ENCODE measurements around the gene TMEM243. TPM values are rescaled to one million over a fixed set of nuclear protein-coding genes. Genes with fewer than 3 reads are reported as not detected.

TMEM243 gene
- total and polyA plus RNA-seq, 2 donors (not counting 3 experiments of a cell fraction or from before 2014, with no cell fraction given), result 26.9 to 28.8 TPM

GRCh38 chr7:87263537-87263936 lies 44.0 kb upstream of the TMEM243 start:
- FAIRE-seq (no peak), DNase-seq (ENCODE audit: low read depth, low spot score) (no peak)
- dilution Hi-C loops (cut with MboI; ENCODE audit: extremely low pct_ligation_motif_present, low sequenced_read_pairs), result no loop called here
- Histone ChIP-seq H3K9ac (replicated peaks; ENCODE audit: extremely low read depth, insufficient read depth, low read length) (no peak overlapping the region), H3K27me3 (ENCODE audit: control insufficient read depth in 2 of 2, insufficient read depth in 2 of 2, low read length in 2 of 2) (no peaks in the 10 kb centered on the region), H3K9me1 (replicated peaks; ENCODE audit: control insufficient read depth, extremely low read depth, insufficient read depth, low read length) (no peaks in the 10 kb centered on the region), H3K9me3 (replicated peaks; ENCODE audit: control insufficient read depth, insufficient read depth, low read length) (no peaks in the 10 kb centered on the region), H3K79me2 (ENCODE audit: control insufficient read depth, insufficient read depth, low read length) (no peaks in the 10 kb centered on the region), H2AFZ (ENCODE audit: low read depth, low read length) (no peak overlapping the region), H3K36me3 (ENCODE audit: control insufficient read depth in 2 of 2, extremely low read depth in 1 of 2, insufficient read depth in 2 of 2, low read length in 2 of 2) (no peaks in the 10 kb centered on the region), H3K4me2 (ENCODE audit: insufficient read depth, low read length) (no peak overlapping the region), H4K20me1 (replicated peaks; ENCODE audit: control insufficient read depth, extremely low read depth, insufficient read depth, low read length) (no peaks in the 10 kb centered on the region), H3K4me3 (replicated peaks in 1 of 3; ENCODE audit: insufficient read depth in 1 of 3, low read depth in 1 of 3, low read length in 3 of 3) (no peak overlapping the region), H3K4me1 (ENCODE audit: control insufficient read depth, extremely low read depth, insufficient read depth, low read length) (no peaks in the 10 kb centered on the region), H3K27ac (ENCODE audit: insufficient read depth, low read depth, low read length) (no peak overlapping the region)
- no TSS peak for BruUV-seq (replicated peaks)
- TF ChIP-seq POLR2AphosphoS5 (IDR thresholded peaks at IDR 0.05; ENCODE audit: insufficient read depth, low read depth, low read length) (no peak), POLR2A (IDR thresholded peaks at IDR 0.05; ENCODE audit: low read depth, low read length) (no peak), JUN (IDR thresholded peaks at IDR 0.05; ENCODE audit: borderline replicate concordance, insufficient read depth, insufficient read length, low read depth) (no peak), GATA2 (IDR thresholded peaks at IDR 0.05; ENCODE audit: insufficient read depth, insufficient read length, low read depth, low read length) (no peak), FOS (IDR thresholded peaks at IDR 0.05; ENCODE audit: borderline replicate concordance, insufficient read depth, low read length) (no peak), CTCF (IDR thresholded peaks at IDR 0.05; ENCODE audit: extremely low read depth in 1 of 2, insufficient read depth in 1 of 2, low read depth in 1 of 2, low read length in 2 of 2) (no peak), MYC (IDR thresholded peaks at IDR 0.05; ENCODE audit: low read depth, low read length) (no peak), EZH2 (IDR thresholded peaks at IDR 0.05; ENCODE audit: borderline replicate concordance, low read depth, low read length, severe bottlenecking) (no peak)
- TF ChIP-seq, protein P1, sequence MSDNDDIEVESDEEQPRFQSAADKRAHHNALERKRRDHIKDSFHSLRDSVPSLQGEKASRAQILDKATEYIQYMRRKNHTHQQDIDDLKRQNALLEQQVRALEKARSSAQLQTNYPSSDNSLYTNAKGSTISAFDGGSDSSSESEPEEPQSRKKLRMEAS (IDR thresholded peaks at IDR 0.05; ENCODE audit: insufficient read depth, insufficient read length), result no peak
- ChIA-PET POLR2A (no interaction called here), CTCF (no interaction called here)
- intact Hi-C loops (cut with micrococcal nuclease), result no loop called here

All from endothelial cell of umbilical vein (primary cell).